Thymus (tissue), 11 donors: ENCODE results near the gene NUP214. TPM values are rescaled to one million over a fixed set of nuclear protein-coding genes. Genes with fewer than 3 reads are reported as not detected.

ENCODE experiments used
- DNase-seq, 9 donors: peaks; one replicate each; pipeline ENCODE4 v3.0.0-alpha.2; 2013; ENCODE audit warnings: low spot score in 9 of 9, low read depth in 6 of 9, missing footprints in 1 of 9
- H3K27ac ChIP-seq, 2 donors: one replicate each; pipeline ENCODE4 v1.5.1; 2013; ENCODE audit warnings: control low read depth in 1 of 2, low read depth in 1 of 2, low read length in 1 of 2, mild to moderate bottlenecking in 1 of 2, moderate library complexity in 1 of 2
- H3K27me3 ChIP-seq, 2 donors: one replicate each; pipeline ENCODE4 v1.5.1; 2013; ENCODE audit warnings: low read length in 1 of 2; ENCODE audit not compliant: control insufficient read depth in 2 of 2, insufficient read depth in 1 of 2
- H3K36me3 ChIP-seq, 2 donors: one replicate each; pipeline ENCODE4 v1.5.1; 2013; ENCODE audit warnings: low read length in 1 of 2, mild to moderate bottlenecking in 1 of 2, moderate library complexity in 1 of 2; ENCODE audit not compliant: control insufficient read depth in 2 of 2, insufficient read depth in 2 of 2
- H3K4me1 ChIP-seq, 2 donors: one replicate each; pipeline ENCODE4 v1.5.1; 2013; ENCODE audit warnings: low read length in 2 of 2; ENCODE audit not compliant: control insufficient read depth in 2 of 2, insufficient read depth in 2 of 2
- H3K4me3 ChIP-seq, 2 donors: one replicate each; pipeline ENCODE4 v1.5.1; 2013; ENCODE audit warnings: low read length in 2 of 2, control low read depth in 1 of 2, mild to moderate bottlenecking in 1 of 2
- H3K9me3 ChIP-seq, 2 donors: one replicate each; pipeline ENCODE4 v1.5.1; 2013; ENCODE audit warnings: low read length in 1 of 2, mild to moderate bottlenecking in 1 of 2; ENCODE audit not compliant: control insufficient read depth in 2 of 2, insufficient read depth in 1 of 2
- WGBS: extraction: QIAGEN DNeasy Blood & Tissue Kit; methylation state at CpG from one replicate; pipeline ENCODE4 v1.1.7; 2013; 5-methylcytosine and 5-hydroxymethylcytosine counted together
- polyA plus RNA-seq: library from polyadenylated mRNA; stranded (reverse); fragments of 200-250 nt; gene quantifications from one replicate; pipeline ENCODE4 v1.2.3, GENCODE V29; 2013
- total RNA-seq: library from RNA; stranded (reverse); fragments of 120-200 nt; gene quantifications from one replicate; pipeline ENCODE4 v1.2.4, GENCODE V29; 2013
- donor health status: healthy.

NUP214 gene
- total and polyA plus RNA-seq, 2 donors: 31.3 to 35.0 TPM

- peaks cover 0 to 13% of the 10 kb centered on the region in 2 donors for H3K27me3 ChIP-seq
- no peak overlapping the region for H3K27ac ChIP-seq
- WGBS: 87% methylated on average over 23 of the region's 23 CpGs
- H3K9me3 ChIP-seq: no peaks in the 10 kb centered on the region
- H3K36me3 ChIP-seq: no peaks in the 10 kb centered on the region
- no peak overlapping the region for H3K4me3 ChIP-seq
- DNase-seq: no peak
- H3K4me1 ChIP-seq: no peaks in the 10 kb centered on the region
Measured at GRCh38 chr9:131085370-131086122, 39.8 kb upstream of the NUP214 start.

- 92% methylated on average over 19 of the region's 19 CpGs for WGBS
- Histone ChIP-seq H3K4me3 (no peak overlapping the region), H3K9me3 (no peaks in the 10 kb centered on the region), H3K36me3 (no peaks in the 10 kb centered on the region), H3K27me3 (peaks cover 0 to 11% of the 10 kb centered on the region in 2 donors), H3K27ac (no peak overlapping the region), H3K4me1 (no peaks in the 10 kb centered on the region)
- DNase-seq: no peak
Measured at GRCh38 chr9:131087354-131087893, 38.0 kb upstream of the NUP214 start.

GRCh38 chr9:131090025-131090787 lies 35.2 kb upstream of the NUP214 start:
- Histone ChIP-seq H3K4me1 (no peaks in the 10 kb centered on the region), H3K27me3 (peaks cover 5 to 32% of the 10 kb centered on the region in 2 donors)

GRCh38 chr9:131091352-131091992 lies 33.9 kb upstream of the NUP214 start:
- H3K4me1 ChIP-seq: peaks cover 0 to 5% of the 10 kb centered on the region in 2 donors
- 95% methylated on average over 19 of the region's 19 CpGs for WGBS
- H3K9me3 ChIP-seq: peaks cover 0 to 3% of the 10 kb centered on the region in 2 donors
- no peak overlapping the region for H3K4me3 ChIP-seq
- DNase-seq: no peak
- H3K36me3 ChIP-seq: no peaks in the 10 kb centered on the region
- peaks cover 10 to 40% of the 10 kb centered on the region in 2 donors for H3K27me3 ChIP-seq
- H3K27ac ChIP-seq: no peak overlapping the region

More at GRCh38 chr9:131090025-131090787, 35.2 kb upstream of the NUP214 start:
- Histone ChIP-seq H3K27ac (no peak overlapping the region), H3K36me3 (no peaks in the 10 kb centered on the region), H3K4me3 (no peak overlapping the region), H3K9me3 (peaks cover 0 to 3% of the 10 kb centered on the region in 2 donors)
- no peak for DNase-seq
- 89% methylated on average over 13 of the region's 13 CpGs for WGBS

- 97% methylated on average over 6 of the region's 6 CpGs for WGBS
- Histone ChIP-seq H3K27ac (no peak overlapping the region), H3K27me3 (peaks cover 10 to 45% of the 10 kb centered on the region in 2 donors), H3K9me3 (peaks cover 0 to 3% of the 10 kb centered on the region in 2 donors), H3K4me3 (no peak overlapping the region), H3K4me1 (peaks cover 0 to 5% of the 10 kb centered on the region in 2 donors), H3K36me3 (no peaks in the 10 kb centered on the region)
- no peak for DNase-seq
Measured at GRCh38 chr9:131092030-131092429, 33.4 kb upstream of the NUP214 start.

- 95% methylated on average over 24 of the region's 24 CpGs for WGBS
- Histone ChIP-seq H3K4me3 (no peak overlapping the region), H3K9me3 (peaks cover 0 to 3% of the 10 kb centered on the region in 2 donors), H3K4me1 (peaks cover 0 to 5% of the 10 kb centered on the region in 2 donors), H3K36me3 (no peaks in the 10 kb centered on the region), H3K27me3 (peaks cover 10 to 49% of the 10 kb centered on the region in 2 donors), H3K27ac (no peak overlapping the region)
- DNase-seq: no peak
Measured at GRCh38 chr9:131092548-131093440, 32.6 kb upstream of the NUP214 start.

GRCh38 chr9:131094015-131094414 lies 31.4 kb upstream of the NUP214 start:
- H3K9me3 ChIP-seq: peaks cover 0 to 8% of the 10 kb centered on the region in 2 donors
- no peaks in the 10 kb centered on the region for H3K36me3 ChIP-seq
- peaks cover 12 to 61% of the 10 kb centered on the region in 2 donors for H3K27me3 ChIP-seq
- H3K4me1 ChIP-seq: peaks cover 0 to 5% of the 10 kb centered on the region in 2 donors
- H3K27ac ChIP-seq: no peak overlapping the region
- DNase-seq: no peak
- no peak overlapping the region for H3K4me3 ChIP-seq
- 93% methylated on average over 5 of the region's 5 CpGs for WGBS

GRCh38 chr9:131094622-131095021 lies 30.8 kb upstream of the NUP214 start:
- peaks cover 0 to 5% of the 10 kb centered on the region in 2 donors for H3K4me1 ChIP-seq
- DNase-seq: no peak

More at GRCh38 chr9:131094622-131095021, 30.8 kb upstream of the NUP214 start:
- Histone ChIP-seq H3K36me3 (no peaks in the 10 kb centered on the region), H3K27ac (no peak overlapping the region), H3K27me3 (peaks cover 12 to 66% of the 10 kb centered on the region in 2 donors), H3K4me3 (no peak overlapping the region), H3K9me3 (peaks cover 0 to 8% of the 10 kb centered on the region in 2 donors)
- WGBS: 81% methylated on average over 12 of the region's 12 CpGs
